Measurements from ENCODE around the gene VAV2. TPM values are rescaled to one million over a fixed set of nuclear protein-coding genes. Genes with fewer than 3 reads are reported as not detected.

The VAV2 gene
- total RNA-seq, 1 donor from 2014 or later = 47.0 TPM

GRCh38 chr9:134004881-134005280, 12.8 kb upstream of the VAV2 start:
- DNase-seq (ENCODE audit: low read depth, low spot score) = no peak
- no peak overlapping the region for H3K4me3 Mint-ChIP-seq
- peak overlapping the region; percentile 50 for H3K27ac Mint-ChIP-seq (ENCODE audit: unreplicated experiment)
- H3K9me3 Mint-ChIP-seq = peaks cover 6% of the 10 kb centered on the region
- no peaks in the 10 kb centered on the region for H3K36me3 Mint-ChIP-seq (ENCODE audit: low read depth)
- H3K4me1 Mint-ChIP-seq = no peaks in the 10 kb centered on the region
- TF ChIP-seq CTCF (conservative IDR thresholded peaks at IDR 0.05) = no peak
- peaks cover 4% of the 10 kb centered on the region for H3K27me3 Mint-ChIP-seq (ENCODE audit: low read depth)

DNA sequence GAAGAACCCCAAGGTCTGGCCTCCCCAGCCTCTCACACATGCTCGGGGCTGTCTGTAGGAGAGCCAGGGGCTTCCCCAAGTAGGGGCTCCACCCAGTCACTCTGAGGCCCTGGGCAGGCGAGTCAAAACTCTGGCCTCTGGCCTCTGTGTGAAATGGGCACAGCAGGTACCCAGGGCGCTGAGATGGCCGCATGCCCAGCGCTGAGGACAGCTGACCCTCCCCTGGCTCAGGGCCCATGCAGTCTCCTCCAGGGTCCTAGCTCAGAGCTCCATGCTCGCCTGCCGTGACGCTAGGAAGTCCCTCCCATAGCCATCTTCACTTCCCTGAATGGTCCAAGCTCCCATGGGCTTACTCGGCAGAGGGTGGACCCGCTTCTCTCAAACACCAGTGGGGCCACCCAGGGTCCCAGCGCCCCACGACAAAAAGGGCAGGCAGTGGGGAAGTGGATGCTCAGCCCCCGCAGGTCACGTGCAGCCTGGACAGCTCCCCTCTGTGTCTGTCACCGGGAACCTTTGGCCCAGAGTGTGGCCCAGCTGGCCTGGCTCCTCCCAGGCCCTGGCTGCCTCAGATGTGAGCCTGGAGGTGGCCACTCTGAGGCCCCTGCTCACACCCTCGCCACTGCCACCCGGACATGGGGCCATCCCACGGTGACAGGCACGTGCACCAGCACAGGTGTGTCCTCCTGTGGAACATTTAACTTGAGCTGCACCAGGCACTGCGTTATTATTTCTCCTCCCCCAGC, 12.2 kb upstream of the VAV2 start:
- TF ChIP-seq CTCF (conservative IDR thresholded peaks at IDR 0.05) = no peak
- Mint-ChIP-seq H3K27me3 (ENCODE audit: low read depth) (peaks cover 4% of the 10 kb centered on the region), H3K36me3 (ENCODE audit: low read depth) (no peaks in the 10 kb centered on the region), H3K4me3 (no peak overlapping the region), H3K27ac (ENCODE audit: unreplicated experiment) (peak overlapping the region; percentile 50), H3K9me3 (peaks cover 6% of the 10 kb centered on the region), H3K4me1 (no peaks in the 10 kb centered on the region)
- no peak for DNase-seq (ENCODE audit: low read depth, low spot score)

- H3K4me3 Mint-ChIP-seq = no peak overlapping the region
- H3K27me3 Mint-ChIP-seq (ENCODE audit: low read depth) = peaks cover 4% of the 10 kb centered on the region
- no peaks in the 10 kb centered on the region for H3K36me3 Mint-ChIP-seq (ENCODE audit: low read depth)
- no peak for DNase-seq (ENCODE audit: low read depth, low spot score)
- TF ChIP-seq CTCF (conservative IDR thresholded peaks at IDR 0.05) = no peak
- H3K4me1 Mint-ChIP-seq = no peaks in the 10 kb centered on the region
- no peak overlapping the region for H3K27ac Mint-ChIP-seq (ENCODE audit: unreplicated experiment)
- peaks cover 6% of the 10 kb centered on the region for H3K9me3 Mint-ChIP-seq
Observed at GRCh38 chr9:134003237-134003636, 11.1 kb upstream of the VAV2 start.

DNA sequence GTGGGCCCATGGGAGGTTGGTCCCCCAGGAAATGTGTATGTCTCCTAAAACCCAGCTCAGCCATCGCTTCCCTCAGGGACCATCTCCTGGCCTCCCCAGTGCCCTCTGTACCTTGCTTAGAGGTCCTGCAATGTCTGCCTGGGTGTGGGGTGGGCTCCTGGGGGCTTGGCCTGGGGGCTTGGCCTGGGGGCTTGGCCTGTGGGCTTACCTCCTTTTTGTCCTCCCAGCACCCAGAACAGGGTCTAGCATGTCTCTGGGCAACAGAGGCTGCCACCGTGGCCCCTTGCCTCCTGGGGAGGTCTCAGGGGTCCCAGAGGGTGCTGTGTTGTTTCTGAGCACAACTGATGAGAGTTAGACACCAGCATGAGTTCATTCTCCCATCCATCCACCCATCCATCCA, 10.7 kb upstream of the VAV2 start:
- no peak for TF ChIP-seq CTCF (conservative IDR thresholded peaks at IDR 0.05)
- H3K4me3 Mint-ChIP-seq = no peak overlapping the region
- peaks cover 4% of the 10 kb centered on the region for H3K27me3 Mint-ChIP-seq (ENCODE audit: low read depth)
- no peak for DNase-seq (ENCODE audit: low read depth, low spot score)
- H3K27ac Mint-ChIP-seq (ENCODE audit: unreplicated experiment) = no peak overlapping the region
- no peaks in the 10 kb centered on the region for H3K36me3 Mint-ChIP-seq (ENCODE audit: low read depth)
- H3K9me3 Mint-ChIP-seq = peaks cover 6% of the 10 kb centered on the region
- H3K4me1 Mint-ChIP-seq = no peaks in the 10 kb centered on the region

DNA sequence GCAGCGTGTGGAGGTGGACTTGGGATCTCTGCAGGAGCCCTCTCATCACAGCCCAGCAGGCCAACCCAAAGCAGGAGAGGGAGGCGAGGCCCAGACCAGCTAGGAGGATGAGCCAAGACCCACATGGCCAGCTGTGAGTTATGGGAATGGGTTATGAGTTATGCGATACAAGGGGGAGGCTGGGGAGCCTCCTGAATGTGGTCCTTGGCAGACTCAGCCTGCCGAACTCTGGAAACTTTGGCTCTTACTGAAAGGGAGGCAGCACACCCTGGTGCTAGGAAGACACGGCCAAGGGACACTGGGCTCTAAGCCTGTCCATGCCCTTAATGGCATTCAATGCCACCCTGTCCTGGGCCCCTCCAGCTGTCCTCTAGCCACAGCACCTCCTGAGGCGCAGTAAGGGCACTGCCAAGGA, 7.7 kb upstream of the VAV2 start:
- H3K9me3 Mint-ChIP-seq = peaks cover 6% of the 10 kb centered on the region
- H3K27me3 Mint-ChIP-seq (ENCODE audit: low read depth) = peaks cover 4% of the 10 kb centered on the region

More for the DNA sequence above, 7.7 kb upstream of the VAV2 start:
- no peaks in the 10 kb centered on the region for H3K4me1 Mint-ChIP-seq
- peak overlapping the region; percentile 31 for H3K4me3 Mint-ChIP-seq
- H3K27ac Mint-ChIP-seq (ENCODE audit: unreplicated experiment) = no peak overlapping the region
- TF ChIP-seq CTCF (conservative IDR thresholded peaks at IDR 0.05) = no peak
- DNase-seq (ENCODE audit: low read depth, low spot score) = no peak
- H3K36me3 Mint-ChIP-seq (ENCODE audit: low read depth) = no peaks in the 10 kb centered on the region
